Measurements from ENCODE around the gene ADAMTS9.

DNA sequence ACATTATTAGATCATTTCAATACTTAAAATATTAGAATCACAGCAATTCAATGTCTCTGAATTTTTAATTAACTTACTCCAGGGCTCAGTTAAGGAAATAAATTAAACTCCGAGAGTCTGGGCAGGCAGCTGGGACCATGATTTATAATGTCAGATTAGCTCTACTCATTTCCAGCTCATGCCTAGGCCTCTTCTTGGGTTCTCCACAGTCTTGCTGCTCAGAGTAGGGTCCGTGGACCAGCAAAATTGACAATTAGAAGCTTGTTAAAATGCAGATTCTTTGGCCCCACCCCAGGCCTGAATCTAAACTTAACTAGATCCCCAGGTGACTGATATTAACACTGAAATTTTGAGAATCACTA, 28.2 kb downstream of the ADAMTS9 start:
- TF ChIP-seq POLR2AphosphoS5 (IDR thresholded peaks at IDR 0.05; ENCODE audit: low read depth, low read length) = no peak
- no peak for TF ChIP-seq TAF1 (IDR thresholded peaks at IDR 0.05; ENCODE audit: borderline replicate concordance, low read depth, low read length)
- TF ChIP-seq POLR2A (IDR thresholded peaks at IDR 0.05; ENCODE audit: low read depth, low read length) = no peak
